GM23338 (cell line): Measurements from ENCODE around the gene PLA2G4F.

ENCODE experiments used
- CTCF ChIP-seq, 2 experiments: fragments of 200-600 bp in 1 of 2; sonication (generic) in 1 of 2; conservative IDR thresholded peaks; 2 replicates each; pipeline versions ENCODE4 v1.5.1 to v1.6.1; 2016 to 2017; ENCODE audit warnings: antibody characterized with exemption in 2 of 2, low read depth in 2 of 2, mild to moderate bottlenecking in 2 of 2, moderate library complexity in 1 of 2
- EZH2 ChIP-seq: fragments of 200-600 bp; sonication (generic); IDR thresholded peaks from one replicate; pipeline ENCODE4 v1.8.0; 2017; ENCODE audit warnings: antibody characterized with exemption, mild to moderate bottlenecking, low read depth; ENCODE audit not compliant: unreplicated experiment
- EZH2phosphoT487 ChIP-seq: fragments of 200-600 bp; sonication (generic); IDR thresholded peaks from one replicate; pipeline ENCODE4 v1.8.1; 2018; ENCODE audit warnings: antibody characterized with exemption; ENCODE audit not compliant: unreplicated experiment
- POLR2AphosphoS5 ChIP-seq: IDR thresholded peaks from 2 replicates; pipeline ENCODE4 v1.6.1; 2016; ENCODE audit warnings: antibody characterized with exemption, low read depth
- REST ChIP-seq: IDR thresholded peaks from one replicate; pipeline ENCODE4 v1.6.1; 2018; ENCODE audit warnings: antibody characterized with exemption; ENCODE audit not compliant: unreplicated experiment

GRCh38 chr15:42137461-42138261 is 18.8 kb downstream of the PLA2G4F start:
- TF ChIP-seq EZH2phosphoT487 (no peak), CTCF (conservative IDR thresholded peaks at IDR 0.05; ENCODE audit: low read depth in 2 of 2) (peak; percentile 71 to 91), EZH2 (no peak), REST (no peak), POLR2AphosphoS5 (no peak)
